Stimulated activated CD8-positive, alpha-beta memory T cell treated with anti-CD3 and anti-CD28 coated beads, Interleukin-7, amount 100 ng/mL, for 4 hours (primary cell): ENCODE data around the gene TMCC1.
"Not testable (repeated sequence)": the region's sequence is repeated elsewhere in the genome, so short reads cannot be mapped to it uniquely, and the experiment has no call there.

Experiments used
- DNase-seq, 2 donors: peaks; one replicate each; pipeline ENCODE4 v3.0.0-alpha.2; 2020; ENCODE audit warnings: low read depth in 2 of 2

Gene TMCC1

GRCh38 chr3:129892857-129893580 lies 492 bp downstream of the TMCC1 start:
- DNase-seq = peak; percentile 37 to 73

- DNase-seq = peak; percentile 0 to 19
Measured at GRCh38 chr3:129892486-129892856, 1.0 kb downstream of the TMCC1 start.

- no peak for DNase-seq
Measured at GRCh38 chr3:129890891-129891290, 2.6 kb downstream of the TMCC1 start.

GRCh38 chr3:129890125-129890524 lies 3.4 kb downstream of the TMCC1 start:
- DNase-seq = no peak

- no peak for DNase-seq
Measured at GRCh38 chr3:129888771-129889170, 4.7 kb downstream of the TMCC1 start.

GRCh38 chr3:129881261-129881660 lies 12.2 kb downstream of the TMCC1 start:
- no peak for DNase-seq

GRCh38 chr3:129878355-129878754 lies 15.2 kb downstream of the TMCC1 start:
- no peak for DNase-seq

GRCh38 chr3:129874479-129874878 lies 19.0 kb downstream of the TMCC1 start:
- not testable (repeated sequence) for DNase-seq

- no peak for DNase-seq
Measured at GRCh38 chr3:129868912-129869311, 24.6 kb downstream of the TMCC1 start.

- no peak for DNase-seq
Measured at GRCh38 chr3:129867506-129868124, 25.9 kb downstream of the TMCC1 start.

- no peak for DNase-seq
Measured at GRCh38 chr3:129865806-129866205, 27.7 kb downstream of the TMCC1 start.

GRCh38 chr3:129864519-129864918 lies 29.0 kb downstream of the TMCC1 start:
- no peak for DNase-seq

- DNase-seq = no peak
Measured at GRCh38 chr3:129859272-129859671, 34.2 kb downstream of the TMCC1 start.

GRCh38 chr3:129857899-129858298 lies 35.6 kb downstream of the TMCC1 start:
- no peak for DNase-seq

- not testable (repeated sequence) for DNase-seq
Measured at GRCh38 chr3:129856790-129857189, 36.7 kb downstream of the TMCC1 start.

GRCh38 chr3:129855832-129856419 lies 37.6 kb downstream of the TMCC1 start:
- DNase-seq = no peak

- no peak for DNase-seq
Measured at GRCh38 chr3:129855170-129855831, 38.2 kb downstream of the TMCC1 start.

GRCh38 chr3:129854460-129854859 lies 39.1 kb downstream of the TMCC1 start:
- DNase-seq = no peak

- DNase-seq = no peak
Measured at GRCh38 chr3:129845956-129846355, 47.6 kb downstream of the TMCC1 start.

GRCh38 chr3:129840707-129841360 lies 52.7 kb downstream of the TMCC1 start:
- DNase-seq = no peak

GRCh38 chr3:129838086-129838485 lies 55.4 kb downstream of the TMCC1 start:
- DNase-seq = no peak

- no peak for DNase-seq
Measured at GRCh38 chr3:129837065-129837642, 56.4 kb downstream of the TMCC1 start.
